OCI-LY7 (cell line): ENCODE data around the gene GPATCH2L. TPM values are rescaled to one million over a fixed set of nuclear protein-coding genes. Genes with fewer than 3 reads are reported as not detected.
A peak's percentile ranks its signal among the peaks of the same experiment; 100 is the strongest.

ENCODE experiments used
- BruUV-seq: library from RNA; stranded (reverse); fragments of 400-500 nt; replicated peaks from 2 replicates; lab custom pipeline; 2021; lab: Mats Ljungman, UMichigan
- CTCF ChIA-PET: fragments of 300-600 bp; sonication (Branson Sonifier 250); formaldehyde crosslinking; loops from one replicate; lab custom pipeline; 2022; ENCODE audit warnings: antibody characterized with exemption; ENCODE audit not compliant: unreplicated experiment; lab: Charles Lee
- POLR2A ChIA-PET: fragments of 300-600 bp; sonication (Branson Sonifier 250); formaldehyde crosslinking; loops from one replicate; lab custom pipeline; 2022; ENCODE audit warnings: antibody characterized with exemption; lab: Charles Lee
- DNase-seq: peaks from one replicate; pipeline ENCODE4 v3.0.0-alpha.2; 2015; ENCODE audit warnings: low spot score
- H2AFZ ChIP-seq: fragments of 200-600 bp; sonication (generic), shearing (Covaris generic); 2 replicates; pipeline ENCODE4 v1.6.1; 2014; ENCODE audit warnings: mild to moderate bottlenecking, antibody characterized with exemption, low read length, moderate library complexity
- H3K27ac ChIP-seq: fragments of 200-600 bp; sonication (generic); 2 replicates; pipeline ENCODE4 v1.5.1; 2014; ENCODE audit warnings: mixed run types, low read depth, mild to moderate bottlenecking, moderate library complexity, low read length, inconsistent platforms; ENCODE audit not compliant: poor library complexity, severe bottlenecking
- H3K36me3 ChIP-seq: fragments of 200-600 bp; sonication (generic); 2 replicates; pipeline ENCODE4 v1.6.1; 2014; ENCODE audit warnings: mild to moderate bottlenecking, antibody characterized with exemption, low read length, moderate library complexity, mixed read lengths; ENCODE audit not compliant: insufficient read depth
- H3K4me1 ChIP-seq: fragments of 200-600 bp; sonication (generic); 2 replicates; pipeline ENCODE4 v1.5.1; 2014; ENCODE audit warnings: mild to moderate bottlenecking, low read length; ENCODE audit not compliant: insufficient read depth, poor library complexity, severe bottlenecking
- H3K4me2 ChIP-seq: fragments of 200-600 bp; sonication (generic); 2 replicates; pipeline ENCODE4 v1.6.1; 2014; ENCODE audit warnings: mild to moderate bottlenecking, low read length
- H3K4me3 ChIP-seq: fragments of 200-600 bp; sonication (generic); 2 replicates; pipeline ENCODE4 v1.5.1; 2014; ENCODE audit warnings: mild to moderate bottlenecking, low read depth, low read length; ENCODE audit not compliant: poor library complexity, severe bottlenecking
- H3K79me2 ChIP-seq: fragments of 200-600 bp; sonication (generic); 2 replicates; pipeline ENCODE4 v1.6.1; 2016; ENCODE audit warnings: low read depth, mild to moderate bottlenecking, low read length, moderate library complexity, mixed read lengths; ENCODE audit not compliant: insufficient read depth
- H3K9me2 ChIP-seq: fragments of 200-600 bp; sonication (generic); 2 replicates; pipeline ENCODE4 v1.6.1; 2016; ENCODE audit warnings: mild to moderate bottlenecking, low read length, mixed read lengths; ENCODE audit not compliant: insufficient read depth
- H3K9me3 ChIP-seq: fragments of 200-600 bp; sonication (generic); 2 replicates; pipeline ENCODE4 v1.6.1; 2014; ENCODE audit warnings: mild to moderate bottlenecking, mixed run types, low read length, mixed read lengths
- H4K20me1 ChIP-seq: fragments of 200-600 bp; sonication (generic); 2 replicates; pipeline ENCODE4 v1.6.1; 2014; ENCODE audit warnings: mild to moderate bottlenecking, antibody characterized with exemption, low read length, moderate library complexity, mixed read lengths; ENCODE audit not compliant: insufficient read depth
- EZH2phosphoT487 ChIP-seq: fragments of 200-600 bp; sonication (generic); IDR thresholded peaks from 2 replicates; pipeline ENCODE4 v1.6.1; 2018; ENCODE audit warnings: low read depth, borderline replicate concordance, mild to moderate bottlenecking, mixed run types, antibody characterized with exemption, low read length, moderate library complexity, mixed read lengths
- intact Hi-C: fragments of 100-400 bp; cut with micrococcal nuclease; formaldehyde crosslinking; loops from one replicate; pipeline ENCODE4 v1.10.0; 2022; ENCODE audit not compliant: unreplicated experiment
- total RNA-seq, 2 experiments: library from RNA; depleted of rRNA in 1 of 2; stranded (reverse); fragments of >200 nt in 1 of 2; shearing (Covaris generic) in 1 of 2; gene quantifications; 2 replicates each; pipeline ENCODE4 v1.2.3, GENCODE V29; 2014 to 2022
- TF ChIP-seq, protein P1 (sequence below): fragments of 200-600 bp; sonication (generic); conservative IDR thresholded peaks from 2 replicates; pipeline ENCODE4 v1.5.1; 2014; ENCODE audit warnings: mild to moderate bottlenecking, antibody characterized with exemption, low read length, moderate library complexity, mixed read lengths

The GPATCH2L gene
- total RNA-seq, 2 experiments from 2014 or later, result 41.9 to 59.0 TPM

DNA sequence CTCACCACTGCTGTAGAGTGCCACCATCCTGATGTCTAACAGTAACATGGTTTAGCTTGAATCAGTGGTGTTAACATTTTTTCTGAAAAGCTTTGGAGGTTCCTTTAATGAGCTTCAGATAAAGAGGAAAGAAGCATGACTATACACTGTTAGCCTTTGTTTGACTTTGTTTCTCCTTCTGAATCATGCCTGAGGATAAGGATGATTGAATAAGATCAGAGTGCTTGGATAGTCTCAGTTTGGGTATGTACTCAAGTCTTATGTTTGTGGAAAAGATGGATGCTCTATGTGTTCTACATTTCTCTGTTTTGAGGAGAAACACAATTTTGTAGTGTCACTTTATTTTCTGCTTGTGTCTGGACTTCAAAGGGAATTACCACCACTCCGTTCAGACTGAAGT, 42.0 kb downstream of the GPATCH2L start:
- no peak overlapping the region for H3K4me3 ChIP-seq
- no peaks in the 10 kb centered on the region for H3K9me3 ChIP-seq
- no peak overlapping the region for H3K4me2 ChIP-seq
- POLR2A ChIA-PET, result interaction anchor here (1.0 to 1.6 kb wide), 2 partner anchors 12 to 21 kb away, joined by 3 to 6 read pairs; no protein-coding TSS in a partner anchor
- H2AFZ ChIP-seq, result no peak overlapping the region
- intact Hi-C loops, result no loop called here
- TF ChIP-seq, protein P1, sequence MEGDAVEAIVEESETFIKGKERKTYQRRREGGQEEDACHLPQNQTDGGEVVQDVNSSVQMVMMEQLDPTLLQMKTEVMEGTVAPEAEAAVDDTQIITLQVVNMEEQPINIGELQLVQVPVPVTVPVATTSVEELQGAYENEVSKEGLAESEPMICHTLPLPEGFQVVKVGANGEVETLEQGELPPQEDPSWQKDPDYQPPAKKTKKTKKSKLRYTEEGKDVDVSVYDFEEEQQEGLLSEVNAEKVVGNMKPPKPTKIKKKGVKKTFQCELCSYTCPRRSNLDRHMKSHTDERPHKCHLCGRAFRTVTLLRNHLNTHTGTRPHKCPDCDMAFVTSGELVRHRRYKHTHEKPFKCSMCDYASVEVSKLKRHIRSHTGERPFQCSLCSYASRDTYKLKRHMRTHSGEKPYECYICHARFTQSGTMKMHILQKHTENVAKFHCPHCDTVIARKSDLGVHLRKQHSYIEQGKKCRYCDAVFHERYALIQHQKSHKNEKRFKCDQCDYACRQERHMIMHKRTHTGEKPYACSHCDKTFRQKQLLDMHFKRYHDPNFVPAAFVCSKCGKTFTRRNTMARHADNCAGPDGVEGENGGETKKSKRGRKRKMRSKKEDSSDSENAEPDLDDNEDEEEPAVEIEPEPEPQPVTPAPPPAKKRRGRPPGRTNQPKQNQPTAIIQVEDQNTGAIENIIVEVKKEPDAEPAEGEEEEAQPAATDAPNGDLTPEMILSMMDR, result no peak
- no peak for TF ChIP-seq EZH2phosphoT487
- BruUV-seq, result no TSS peak
- no peaks in the 10 kb centered on the region for H4K20me1 ChIP-seq
- DNase-seq, result no peak
- H3K36me3 ChIP-seq, result peaks cover 93% of the 10 kb centered on the region
- no peaks in the 10 kb centered on the region for H3K9me2 ChIP-seq
- no peak overlapping the region for H3K27ac ChIP-seq
- H3K4me1 ChIP-seq, result peaks cover 24% of the 10 kb centered on the region
- H3K79me2 ChIP-seq, result no peaks in the 10 kb centered on the region
- CTCF ChIA-PET, result no interaction called here

DNA sequence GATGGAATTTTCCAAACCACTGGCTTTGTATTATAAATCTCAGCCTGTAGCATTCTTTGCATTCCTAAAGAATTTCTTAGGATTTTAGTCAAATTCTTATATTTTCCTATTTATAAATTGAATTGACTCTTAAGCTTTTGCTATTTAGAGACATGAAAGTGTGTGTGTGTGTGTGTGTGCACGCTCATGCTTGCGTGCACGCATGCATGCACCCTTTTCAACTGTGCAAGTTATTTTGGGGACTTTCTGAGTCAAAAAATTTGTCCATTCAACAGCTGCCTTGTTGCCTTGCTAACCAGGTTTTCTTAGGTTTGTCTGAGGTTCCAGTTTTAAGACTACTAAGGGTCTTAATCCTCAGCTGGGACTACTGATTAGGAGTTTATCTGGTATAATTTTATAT, 42.6 kb downstream of the GPATCH2L start:
- no peaks in the 10 kb centered on the region for H3K79me2 ChIP-seq
- H3K4me2 ChIP-seq, result no peak overlapping the region
- TF ChIP-seq, protein P1, result no peak
- no peak for TF ChIP-seq EZH2phosphoT487
- intact Hi-C loops, result no loop called here
- H3K9me3 ChIP-seq, result no peaks in the 10 kb centered on the region
- no peaks in the 10 kb centered on the region for H3K9me2 ChIP-seq
- DNase-seq, result peak; percentile 11
- BruUV-seq, result no TSS peak
- POLR2A ChIA-PET, result interaction anchor here (1.0 to 1.6 kb wide), 2 partner anchors 12 to 16 kb away, joined by 3 to 6 read pairs; no protein-coding TSS in a partner anchor
- H4K20me1 ChIP-seq, result no peaks in the 10 kb centered on the region
- peaks cover 93% of the 10 kb centered on the region for H3K36me3 ChIP-seq
- no peak overlapping the region for H3K4me3 ChIP-seq
- CTCF ChIA-PET, result no interaction called here
- H2AFZ ChIP-seq, result no peak overlapping the region
- H3K27ac ChIP-seq, result no peak overlapping the region
- H3K4me1 ChIP-seq, result peaks cover 24% of the 10 kb centered on the region

DNA sequence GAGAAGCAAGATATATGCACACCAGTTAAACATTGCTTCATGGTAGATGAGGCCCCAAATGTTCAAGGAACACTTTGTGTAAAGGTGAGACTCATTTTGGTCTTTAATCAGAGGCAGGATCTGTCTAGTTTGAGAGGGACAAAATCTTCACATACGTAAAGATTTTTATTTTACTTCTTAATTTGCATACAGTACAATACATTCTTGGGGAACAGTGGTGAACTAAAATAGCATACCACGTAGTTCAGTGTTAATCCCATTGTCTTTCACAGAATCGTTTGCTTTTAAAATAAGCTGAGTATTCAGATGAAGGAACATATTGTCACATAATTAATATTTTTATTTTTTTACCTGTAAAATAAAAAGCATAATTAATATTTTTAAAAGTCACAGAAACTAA, 43.3 kb downstream of the GPATCH2L start:
- intact Hi-C loops, result no loop called here
- BruUV-seq, result no TSS peak
- H3K4me3 ChIP-seq, result no peak overlapping the region
- H3K79me2 ChIP-seq, result no peaks in the 10 kb centered on the region
- H3K36me3 ChIP-seq, result peaks cover 93% of the 10 kb centered on the region
- no peaks in the 10 kb centered on the region for H3K9me2 ChIP-seq
- TF ChIP-seq, protein P1, result no peak
- no peak for TF ChIP-seq EZH2phosphoT487
- ChIA-PET POLR2A (interaction anchor here (1.0 kb wide), 1 partner anchor 16 kb away, joined by 3 read pairs; no protein-coding TSS in a partner anchor), CTCF (no interaction called here)
- no peak overlapping the region for H2AFZ ChIP-seq
- no peaks in the 10 kb centered on the region for H4K20me1 ChIP-seq
- H3K4me1 ChIP-seq, result peaks cover 24% of the 10 kb centered on the region
- no peaks in the 10 kb centered on the region for H3K9me3 ChIP-seq
- H3K27ac ChIP-seq, result no peak overlapping the region
- no peak for DNase-seq
- H3K4me2 ChIP-seq, result no peak overlapping the region; the same call in 1 of the 2 replicates
